GM18511 (cell line): ENCODE measurements around the gene C1orf21.
A peak's percentile ranks its signal among the peaks of the same experiment; 100 is the strongest.
"Not testable (repeated sequence)": the region's sequence is repeated elsewhere in the genome, so short reads cannot be mapped to it uniquely, and the experiment has no call there.

ENCODE experiments used
- ATAC-seq: cut with Tn5 transposase; IDR thresholded peaks from one replicate; pipeline ENCODE4 v1.9.1; 2021; ENCODE audit warnings: mild to moderate bottlenecking, moderate library complexity; ENCODE audit not compliant: unreplicated experiment

The C1orf21 gene, protein sequence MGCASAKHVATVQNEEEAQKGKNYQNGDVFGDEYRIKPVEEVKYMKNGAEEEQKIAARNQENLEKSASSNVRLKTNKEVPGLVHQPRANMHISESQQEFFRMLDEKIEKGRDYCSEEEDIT

DNA sequence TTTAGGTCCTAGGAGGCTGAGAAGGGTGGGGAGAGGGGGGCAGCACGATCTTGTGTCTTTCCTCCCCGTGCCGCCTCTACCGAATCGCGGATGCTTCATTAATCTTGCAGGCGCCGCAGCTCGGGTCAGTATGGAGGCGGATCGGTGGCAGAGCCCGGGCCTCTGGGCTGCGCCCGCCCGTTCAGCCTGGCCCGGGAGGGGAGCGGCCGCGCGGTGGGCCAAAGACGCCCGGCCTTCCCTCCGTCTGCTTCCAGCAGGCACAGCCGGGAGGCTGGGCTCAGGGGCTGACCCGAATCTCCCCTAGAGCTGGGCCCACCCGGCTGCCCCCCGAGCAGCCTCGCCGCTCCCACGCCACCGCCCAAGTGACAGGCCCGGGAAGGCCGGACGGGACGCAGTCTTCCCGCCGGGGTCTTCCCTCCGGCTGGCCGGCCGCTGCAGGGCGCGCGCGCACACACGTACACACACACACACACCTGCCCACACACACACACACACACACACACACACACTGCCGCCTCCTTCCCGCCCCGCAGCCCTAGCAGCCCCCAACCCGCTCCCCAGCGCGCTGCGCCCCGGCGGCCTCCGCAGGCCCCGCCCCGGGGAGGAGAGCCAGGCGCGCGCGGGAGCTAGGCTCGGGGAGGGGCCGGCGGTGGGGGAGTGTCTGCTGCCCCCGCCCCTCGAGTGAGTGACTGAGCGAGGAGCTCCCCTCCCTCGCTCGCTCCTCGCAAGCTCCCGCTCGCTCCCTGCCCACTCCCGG is at the start of gene C1orf21:
Gene C1orf21, plus strand, starts transcription at position 718 of the 757 bp plus-strand sequence. CDS start 90,481 bp downstream, outside the sequence.
- ATAC-seq: peak; percentile 83

DNA sequence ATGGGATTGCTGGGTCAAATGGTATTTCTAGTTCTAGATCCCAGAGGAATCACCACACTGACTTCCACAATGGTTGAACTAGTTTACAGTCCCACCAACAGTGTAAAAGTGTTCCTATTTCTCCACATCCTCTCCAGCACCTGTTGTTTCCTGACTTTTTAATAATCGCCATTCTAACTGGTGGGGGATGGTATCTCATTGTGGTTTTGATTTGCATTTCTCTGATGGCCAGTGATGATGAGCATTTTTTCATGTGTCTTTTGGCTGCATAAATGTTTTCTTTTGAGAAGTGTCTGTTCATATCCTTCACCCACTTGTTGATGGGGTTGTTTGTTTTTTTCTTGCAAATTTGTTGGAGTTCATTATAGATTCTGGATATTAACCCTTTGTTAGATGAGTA is 49.0 kb upstream of the C1orf21 start:
- ATAC-seq: not testable (repeated sequence)

DNA sequence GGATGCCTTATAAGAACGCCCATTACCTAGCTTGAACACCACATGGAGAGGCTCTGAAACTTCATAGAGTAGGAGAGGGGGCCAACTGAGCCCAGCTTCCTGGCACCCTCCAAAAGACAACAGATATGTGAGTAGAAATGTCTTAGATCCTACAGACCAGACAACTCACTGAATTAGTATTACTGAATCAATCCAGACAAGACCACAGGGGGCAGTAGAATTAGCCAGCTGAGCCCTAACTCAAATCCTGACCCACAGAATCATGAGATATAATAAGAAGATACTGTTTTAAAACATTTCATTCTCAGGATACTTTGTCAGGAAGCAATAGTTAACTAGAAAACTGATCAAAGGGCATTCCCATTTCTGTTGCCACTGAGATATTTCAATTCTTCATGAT is 45.8 kb upstream of the C1orf21 start:
- no peak for ATAC-seq

DNA sequence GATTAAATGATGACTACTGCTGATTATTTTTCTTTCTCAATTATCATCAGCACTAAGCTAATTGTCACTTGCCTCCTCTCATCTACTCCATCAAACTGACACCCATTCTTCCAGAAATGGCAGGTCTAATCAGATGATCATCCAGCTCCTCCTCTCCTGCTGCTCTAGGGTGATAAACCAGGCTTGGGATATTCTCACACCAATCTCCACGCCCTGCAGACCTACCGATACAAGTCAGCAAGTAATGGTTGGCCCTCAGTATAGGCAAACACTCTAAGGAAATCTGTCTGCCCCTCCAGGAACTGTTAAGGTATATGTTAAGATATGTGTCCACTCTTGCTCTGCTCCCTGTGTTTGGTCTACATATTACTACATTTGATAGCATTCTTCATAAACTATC is 36.3 kb upstream of the C1orf21 start:
- ATAC-seq: no peak

DNA sequence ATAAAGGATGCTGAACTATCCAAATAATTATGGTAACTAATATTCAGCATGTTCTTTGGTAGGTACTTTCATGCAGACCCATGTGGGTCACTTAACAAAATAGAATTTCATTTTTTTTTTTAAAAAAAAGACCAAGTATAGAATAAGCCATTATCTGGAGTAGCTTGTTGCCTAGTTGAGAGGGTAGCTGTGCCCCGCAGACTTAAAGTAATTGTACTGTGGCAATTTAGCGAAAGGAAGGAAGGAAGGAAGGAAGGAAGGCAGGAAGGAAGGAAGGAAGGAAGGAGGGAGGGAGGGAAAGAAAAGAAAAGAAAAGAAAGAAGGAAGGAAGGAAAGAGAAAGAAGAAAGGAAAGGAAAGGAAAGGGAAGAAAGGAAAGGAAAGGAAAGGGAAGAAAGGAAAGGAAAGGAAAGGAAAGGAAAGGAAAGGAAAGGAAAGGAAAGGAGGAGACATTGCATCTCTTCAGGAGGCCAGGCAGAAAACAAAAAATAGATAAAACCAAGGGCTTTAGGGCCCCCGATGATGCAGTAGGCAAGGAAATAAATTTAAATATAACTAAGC is 35.3 kb upstream of the C1orf21 start:
- no peak for ATAC-seq

DNA sequence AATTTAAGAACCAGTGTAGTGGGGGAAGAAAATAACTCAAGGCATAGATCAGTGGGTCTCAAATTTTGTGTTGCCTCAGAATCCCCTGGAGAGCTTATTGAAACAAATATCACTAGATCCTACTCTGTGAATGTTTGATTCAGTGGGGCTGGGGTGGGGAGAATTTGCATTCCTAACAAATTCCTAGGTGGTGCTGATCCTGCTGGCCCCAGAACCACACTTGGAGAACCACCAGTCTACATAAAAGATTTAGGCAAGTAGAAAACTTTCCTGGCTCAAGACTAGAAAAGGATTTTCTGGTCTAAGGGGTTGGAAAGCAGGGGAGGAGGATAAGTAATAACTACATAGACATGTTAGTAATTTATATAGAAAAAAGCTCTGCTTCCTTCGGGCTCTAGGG is 34.1 kb upstream of the C1orf21 start:
- ATAC-seq: no peak

DNA sequence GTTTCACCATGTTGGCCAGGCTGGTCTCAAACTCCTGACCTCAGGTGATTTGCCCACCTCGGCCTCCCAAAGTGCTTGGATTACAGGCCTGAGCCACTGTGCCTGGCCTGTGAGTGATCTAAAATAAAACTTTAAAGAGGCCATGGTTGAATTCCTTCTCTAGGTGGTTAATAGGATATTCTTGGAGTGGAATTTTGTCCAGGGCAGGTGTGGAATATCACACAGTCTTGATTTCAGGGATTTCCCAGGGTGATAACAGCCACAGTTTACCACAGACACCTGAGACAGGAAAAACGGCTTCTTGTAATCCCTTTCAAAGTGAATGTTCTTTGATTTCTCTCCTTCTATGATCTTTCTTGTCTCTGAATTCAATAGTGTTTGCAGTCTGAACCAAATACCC is 32.1 kb upstream of the C1orf21 start:
- ATAC-seq: no peak

DNA sequence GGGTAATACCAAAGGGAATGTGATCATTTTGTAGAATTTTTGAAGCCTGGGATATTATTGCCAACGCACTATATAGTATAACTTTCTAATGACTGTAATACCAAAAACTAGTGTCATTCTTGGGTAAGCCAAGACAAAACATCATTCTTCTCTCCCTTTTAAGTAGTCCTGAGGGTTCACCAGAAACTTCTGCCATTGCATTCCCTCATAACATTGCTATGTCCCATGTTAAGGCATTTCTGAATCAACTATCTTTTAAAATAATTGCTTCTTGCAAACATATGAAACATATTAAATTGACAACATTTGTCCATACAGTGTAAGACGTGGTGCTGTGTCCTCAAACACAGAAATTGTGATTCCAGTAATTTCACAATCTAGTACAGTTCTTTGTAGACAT is 29.9 kb upstream of the C1orf21 start:
- no peak for ATAC-seq

DNA sequence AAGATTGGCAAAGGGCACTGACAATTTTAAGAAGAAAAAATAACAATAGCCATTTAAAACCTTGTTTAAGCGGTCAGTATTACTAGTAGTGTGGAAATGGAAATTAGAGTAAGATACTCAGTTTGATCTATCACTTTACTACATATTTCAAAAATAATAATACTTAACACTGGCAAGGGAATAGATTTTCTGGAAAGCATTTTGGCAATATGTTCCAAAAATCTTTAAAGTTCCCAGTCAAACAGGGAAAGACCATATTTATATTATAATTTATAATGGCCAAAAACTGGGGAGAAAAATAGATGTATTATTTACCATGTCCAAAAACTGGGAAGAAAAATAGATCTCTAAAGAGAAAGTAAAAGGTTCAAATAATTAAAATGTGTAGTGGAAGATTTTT is 28.6 kb upstream of the C1orf21 start:
- ATAC-seq: no peak

DNA sequence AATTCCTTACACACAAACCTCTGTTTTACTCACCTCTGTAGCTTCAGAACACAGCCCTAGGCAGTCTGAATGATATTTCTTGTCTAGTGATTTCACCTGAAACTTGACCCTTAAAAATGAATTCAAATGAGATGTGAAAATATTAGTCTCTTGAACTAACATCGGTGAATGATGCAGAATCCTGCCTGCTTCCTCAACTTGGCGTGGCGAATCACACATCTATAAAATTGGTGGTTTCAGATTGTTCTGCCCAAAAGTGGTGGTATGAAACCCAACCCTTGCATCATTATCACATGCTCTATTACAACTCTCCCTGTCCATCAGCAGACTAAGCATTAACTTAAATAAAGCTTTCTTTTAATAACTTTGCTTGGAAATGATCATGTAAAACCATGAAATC is 26.9 kb upstream of the C1orf21 start:
- ATAC-seq: peak; percentile 69

DNA sequence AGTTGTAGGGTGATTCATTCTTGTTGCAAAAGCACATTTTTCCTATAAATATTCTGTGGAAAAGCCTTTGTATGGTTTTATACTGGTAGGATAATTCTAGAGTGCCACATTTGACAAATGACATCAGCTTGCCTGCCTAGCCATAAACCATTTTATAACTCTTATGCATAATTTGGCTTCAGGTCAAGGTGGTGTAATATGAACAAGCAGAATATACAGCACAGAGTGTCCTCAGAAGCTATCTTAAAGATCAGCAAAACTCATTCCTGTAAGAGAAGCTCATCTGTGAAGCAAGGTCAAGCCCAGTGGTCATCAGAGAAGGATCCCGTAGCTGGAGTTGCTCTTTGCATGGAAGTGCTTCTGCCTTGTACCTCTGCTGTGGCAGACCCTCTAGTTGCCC is 24.0 kb upstream of the C1orf21 start:
- no peak for ATAC-seq

DNA sequence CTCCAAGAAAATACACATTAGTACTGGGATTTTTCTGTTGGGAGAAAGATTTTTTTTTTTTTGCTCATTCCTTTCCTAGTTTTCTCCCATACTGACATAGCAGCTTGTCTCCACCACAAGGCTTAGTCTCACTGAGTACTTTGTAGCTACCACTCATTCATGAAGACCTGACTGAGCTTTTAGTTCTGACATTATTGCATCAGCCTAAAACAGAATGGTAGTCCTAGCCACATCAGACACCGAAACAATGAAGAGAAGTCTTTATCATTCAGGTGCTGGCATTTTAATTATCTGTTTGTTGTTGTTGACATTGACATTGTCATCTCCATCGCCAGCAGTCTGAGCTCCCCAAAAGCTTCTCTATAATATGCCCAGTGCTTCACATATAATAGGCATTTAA is 21.1 kb upstream of the C1orf21 start:
- no peak for ATAC-seq

DNA sequence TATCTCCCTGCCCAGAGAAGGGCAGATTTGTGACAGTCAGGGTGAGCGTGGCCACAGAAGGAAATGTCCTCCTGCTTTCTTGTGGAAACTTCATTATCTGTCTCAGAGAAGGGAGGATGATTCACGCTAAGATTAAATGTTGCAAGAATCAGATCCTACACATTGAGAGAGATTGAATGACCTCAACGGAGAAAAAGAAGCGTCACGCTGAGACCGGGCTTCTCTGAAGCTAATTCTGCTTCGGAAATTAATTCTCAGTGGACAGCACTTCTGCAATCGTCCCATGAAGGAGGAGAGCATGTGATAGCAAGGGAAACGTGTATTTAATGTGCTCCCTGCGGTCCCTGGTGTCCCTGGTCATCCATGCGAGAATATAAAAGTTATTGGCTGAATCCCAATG is 19.8 kb upstream of the C1orf21 start:
- ATAC-seq: no peak

DNA sequence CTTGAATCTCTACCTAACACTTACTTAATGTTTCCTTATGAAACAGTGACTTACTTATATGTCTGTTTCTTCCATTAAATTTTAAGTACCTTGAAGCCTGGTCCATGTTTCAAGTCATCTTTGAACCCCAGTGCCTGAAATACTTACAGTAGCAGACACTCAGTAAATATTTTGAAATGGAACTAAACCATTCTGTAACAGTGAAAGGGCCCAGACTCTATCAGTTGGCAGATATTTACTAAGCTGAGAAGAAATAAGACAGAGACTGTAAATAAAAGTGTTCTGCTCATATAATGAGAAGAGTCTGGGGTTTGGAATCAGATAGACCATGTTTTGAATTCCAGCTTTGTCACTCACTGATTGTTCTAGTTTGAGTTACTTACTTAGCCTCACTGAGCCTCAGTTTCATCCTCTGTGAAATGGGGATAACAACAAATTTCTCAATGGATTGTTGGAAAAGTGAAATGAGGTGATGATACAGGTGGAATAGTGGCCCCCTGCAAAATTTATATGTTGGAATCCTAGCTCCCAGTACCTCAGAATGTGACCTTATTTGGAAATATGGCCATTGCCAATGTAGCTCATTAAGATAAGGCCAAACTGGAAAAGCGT is 19.3 kb upstream of the C1orf21 start:
- no peak for ATAC-seq

DNA sequence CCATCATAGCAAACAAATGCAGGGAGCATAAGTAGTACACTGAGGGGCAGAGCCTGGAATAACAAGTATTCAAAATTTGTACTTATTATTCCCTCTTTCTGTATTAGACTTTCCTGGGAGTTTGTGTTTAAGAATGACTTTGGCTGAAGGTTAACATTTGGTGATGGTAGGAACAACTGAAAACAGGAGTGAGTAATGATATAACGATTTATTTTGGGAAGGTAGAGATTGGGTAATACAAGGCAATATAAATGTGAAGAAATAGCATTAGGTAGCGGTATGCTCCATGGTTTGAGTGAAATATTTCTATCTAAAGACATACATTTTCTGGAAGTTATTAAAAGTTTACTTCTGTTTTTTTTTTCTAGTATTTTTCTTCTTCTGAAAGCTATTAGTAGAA is 18.5 kb upstream of the C1orf21 start:
- ATAC-seq: no peak

DNA sequence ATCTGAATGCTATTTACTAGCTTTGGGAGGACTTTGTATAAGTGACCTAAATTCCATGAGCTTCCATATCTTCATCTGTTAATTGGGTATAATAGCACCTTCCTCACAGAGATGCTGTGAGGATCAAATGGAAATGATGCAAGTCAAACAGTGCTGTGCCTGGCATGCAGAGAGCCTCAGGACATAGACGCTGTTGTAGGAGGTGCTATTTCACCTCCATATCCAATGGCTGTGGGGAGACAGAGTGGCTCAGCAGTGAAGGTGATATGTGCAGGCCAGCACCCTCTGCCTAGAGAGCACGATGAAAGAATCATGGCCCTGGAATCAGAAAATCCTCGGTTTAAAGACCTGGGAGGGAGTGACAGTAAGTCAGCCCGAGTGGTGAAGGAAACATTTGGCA is 16.0 kb upstream of the C1orf21 start:
- ATAC-seq: no peak

DNA sequence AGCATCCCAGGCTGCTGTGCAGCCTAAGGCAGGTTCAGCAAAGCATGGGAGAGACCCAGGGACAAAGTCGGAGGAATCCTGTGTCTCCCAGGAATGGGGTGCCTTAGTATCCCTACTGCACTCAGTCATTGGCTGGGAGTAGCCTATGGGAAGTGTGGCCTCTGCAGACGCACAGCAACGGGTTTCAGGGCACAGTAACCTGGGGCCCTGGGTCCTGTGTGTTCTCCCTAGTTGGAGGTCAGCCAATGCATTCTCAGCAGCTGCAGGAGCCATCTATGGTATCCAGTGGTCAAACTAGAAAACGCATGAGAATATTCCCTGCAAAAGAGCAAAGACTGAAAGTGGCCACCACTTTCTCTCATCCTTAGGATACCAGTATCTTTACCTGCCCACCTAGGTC is 13.7 kb upstream of the C1orf21 start:
- ATAC-seq: no peak

DNA sequence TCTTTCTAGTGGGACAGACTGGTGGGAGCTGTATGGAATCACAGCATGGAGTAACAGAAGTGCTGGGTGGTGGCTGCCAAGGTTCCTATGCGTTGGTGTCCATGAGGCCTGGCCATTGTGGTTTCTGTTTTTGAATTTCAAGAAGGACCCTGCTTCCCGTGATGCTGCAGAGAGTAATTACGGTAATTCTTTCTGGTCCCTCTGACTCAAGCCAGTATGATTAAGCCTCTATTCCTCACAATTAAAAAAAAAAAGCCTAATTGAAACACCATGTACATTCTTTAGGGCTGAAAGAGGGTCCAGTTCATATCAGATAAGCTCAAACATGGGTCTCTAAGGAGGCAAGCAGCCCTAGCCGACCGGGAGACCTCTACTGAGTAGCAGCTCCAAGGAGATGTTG is 10.5 kb upstream of the C1orf21 start:
- no peak for ATAC-seq

DNA sequence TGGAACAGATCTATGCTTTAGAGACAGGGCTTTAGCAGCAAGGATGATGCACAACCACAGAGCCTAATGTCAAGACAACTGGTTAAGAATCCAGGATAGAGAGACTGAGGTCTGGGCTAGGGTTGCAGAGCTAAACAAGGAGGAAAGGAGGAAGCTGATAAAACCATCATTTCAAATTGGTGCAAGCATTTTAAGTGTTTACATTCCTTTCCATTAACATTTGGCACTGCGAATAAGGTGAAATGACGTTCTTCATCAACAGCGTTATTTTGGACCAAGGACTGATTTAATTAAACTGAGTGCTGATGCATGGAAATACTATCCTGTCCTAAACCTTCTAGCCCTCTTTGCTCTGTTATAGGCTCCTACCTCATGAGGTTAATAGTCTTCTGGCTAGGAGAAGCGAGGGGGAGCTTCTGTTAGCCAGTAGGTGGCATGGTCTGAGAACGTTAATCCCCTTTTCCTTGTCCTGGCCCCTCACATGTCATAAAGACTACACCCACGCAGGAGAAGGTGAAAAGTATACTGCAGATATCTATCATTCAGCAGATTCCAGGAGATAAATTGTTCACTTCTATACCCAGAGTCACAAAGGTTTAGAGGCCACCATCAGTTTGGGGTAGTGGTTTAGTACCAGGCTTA is 7.6 kb upstream of the C1orf21 start:
- ATAC-seq: no peak

DNA sequence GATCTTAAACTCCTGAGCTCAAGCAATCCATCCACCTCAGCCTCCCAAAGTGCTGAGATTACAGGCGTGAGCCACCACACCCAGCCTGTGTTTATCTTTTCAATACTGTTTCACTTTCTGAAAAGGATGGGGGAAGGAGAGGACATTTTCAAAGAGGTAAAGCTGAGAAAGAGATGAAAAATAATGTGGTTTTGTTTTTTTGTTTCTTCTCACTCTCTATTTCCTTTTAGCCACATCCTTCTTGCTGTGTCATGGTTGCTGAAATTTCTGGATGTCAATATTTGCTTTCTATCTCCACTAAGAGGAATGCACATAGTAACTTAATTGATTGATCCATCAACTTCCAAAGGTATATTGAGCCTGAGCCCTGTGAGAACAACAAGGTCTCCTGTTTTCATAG is 6.4 kb upstream of the C1orf21 start:
- ATAC-seq: no peak

DNA sequence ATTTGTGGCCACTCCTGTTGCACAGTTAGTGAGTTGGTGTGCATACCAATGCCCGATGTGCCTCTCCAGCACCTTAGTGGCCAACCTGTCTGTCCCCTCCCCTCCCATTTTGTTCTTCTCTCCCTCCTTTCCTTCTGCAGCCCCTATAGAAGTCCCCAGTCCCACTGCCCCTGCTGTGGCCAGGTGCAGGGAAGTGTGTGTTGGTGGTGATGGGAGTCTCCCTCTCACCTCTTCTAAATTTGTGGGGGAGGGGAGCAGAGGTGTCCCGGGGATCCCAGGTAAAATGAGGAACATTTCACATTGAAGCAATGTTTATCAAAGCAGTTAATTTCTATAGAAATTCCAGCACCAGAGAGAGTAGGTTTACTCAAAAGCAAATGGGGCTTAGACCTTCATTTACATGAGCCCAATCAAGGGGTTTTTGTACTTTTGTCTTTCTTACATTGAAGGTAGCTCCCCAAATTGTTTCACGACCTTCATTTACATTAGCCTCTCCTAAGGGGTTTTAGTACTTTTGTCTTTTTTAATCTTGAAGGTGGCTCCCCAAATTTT is 3.0 kb upstream of the C1orf21 start:
- no peak for ATAC-seq
